SK-N-MC (cell line): ENCODE results near the gene PAX5.

Experiments
- DNase-seq: peaks from one replicate; pipeline ENCODE4 v3.0.0-alpha.2; 2011; ENCODE audit warnings: low read depth, low spot score
- H3K27ac ChIP-seq: fragments of 200-600 bp; sonication (generic); 2 replicates; pipeline ENCODE4 v1.5.1; 2016; ENCODE audit warnings: mixed run types
- H3K36me3 ChIP-seq: fragments of 200-600 bp; sonication (generic); 2 replicates; pipeline ENCODE4 v1.6.1; 2017; ENCODE audit warnings: antibody characterized with exemption, low read length, mixed read lengths; ENCODE audit not compliant: insufficient read depth
- H3K4me3 ChIP-seq: fragments of 200-600 bp; sonication (generic); 2 replicates; pipeline ENCODE4 v1.5.1; 2016
- H3K9ac ChIP-seq: fragments of 200-600 bp; sonication (generic); 2 replicates; pipeline ENCODE4 v1.8.0; 2017; ENCODE audit warnings: mixed run types, mixed read lengths; ENCODE audit not compliant: insufficient read length
- H3K9me3 ChIP-seq: fragments of 200-600 bp; sonication (generic); 2 replicates; pipeline ENCODE4 v1.6.1; 2017; ENCODE audit warnings: low read depth, mild to moderate bottlenecking, antibody characterized with exemption, low read length, moderate library complexity, mixed read lengths
- EZH2 ChIP-seq: fragments of 200-600 bp; sonication (generic); IDR thresholded peaks from one replicate; pipeline ENCODE4 v1.6.1; 2017; ENCODE audit warnings: antibody characterized with exemption
- FOXP2 ChIP-seq: optimal IDR thresholded peaks from 2 replicates; pipeline ENCODE3; 2011; ENCODE audit warnings: mild to moderate bottlenecking, moderate library complexity; ENCODE audit not compliant: insufficient read depth; ENCODE audit errors: extremely low read length, control extremely low read depth
- POLR2AphosphoS5 ChIP-seq: IDR thresholded peaks from 2 replicates; pipeline ENCODE4 v1.6.1; 2012; ENCODE audit warnings: mild to moderate bottlenecking, low read depth, low read length, borderline replicate concordance

Gene PAX5

DNA sequence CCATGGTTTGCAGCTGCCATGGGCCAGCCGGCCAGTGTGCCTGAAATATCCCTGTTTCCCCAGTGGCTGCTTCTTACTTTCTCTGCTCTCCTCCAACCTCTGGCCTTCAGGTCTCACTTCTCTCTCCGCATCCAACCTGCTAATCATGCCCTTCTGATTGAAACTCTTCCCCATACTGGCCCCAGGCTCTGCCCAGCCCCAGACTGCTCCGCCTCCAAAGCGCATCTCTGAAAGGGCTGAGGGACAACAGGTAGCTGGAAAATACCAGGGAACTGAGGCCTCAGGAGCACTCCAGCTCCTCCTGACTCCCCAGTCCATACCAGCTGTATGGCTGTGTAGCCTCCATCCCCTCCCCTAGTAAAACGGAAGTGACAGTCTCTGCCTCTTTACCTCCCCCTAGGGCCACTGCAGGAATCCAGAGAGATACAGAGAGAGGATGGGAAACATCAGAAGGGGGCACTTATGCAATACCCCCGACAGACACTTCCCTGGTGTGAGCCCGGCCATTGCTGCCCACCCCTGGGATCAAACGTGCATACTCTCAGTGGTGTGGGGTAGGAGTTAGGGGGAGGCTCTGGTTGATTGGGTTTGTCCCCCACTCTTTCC is 34.2 kb downstream of the PAX5 start:
- no peak overlapping the region for H3K9ac ChIP-seq
- no peak for DNase-seq
- TF ChIP-seq FOXP2 (no peak), EZH2 (no peak), POLR2AphosphoS5 (no peak)
- H3K27ac ChIP-seq = no peak overlapping the region
- H3K4me3 ChIP-seq = no peak overlapping the region
- no peaks in the 10 kb centered on the region for H3K9me3 ChIP-seq
- H3K36me3 ChIP-seq = no peaks in the 10 kb centered on the region

DNA sequence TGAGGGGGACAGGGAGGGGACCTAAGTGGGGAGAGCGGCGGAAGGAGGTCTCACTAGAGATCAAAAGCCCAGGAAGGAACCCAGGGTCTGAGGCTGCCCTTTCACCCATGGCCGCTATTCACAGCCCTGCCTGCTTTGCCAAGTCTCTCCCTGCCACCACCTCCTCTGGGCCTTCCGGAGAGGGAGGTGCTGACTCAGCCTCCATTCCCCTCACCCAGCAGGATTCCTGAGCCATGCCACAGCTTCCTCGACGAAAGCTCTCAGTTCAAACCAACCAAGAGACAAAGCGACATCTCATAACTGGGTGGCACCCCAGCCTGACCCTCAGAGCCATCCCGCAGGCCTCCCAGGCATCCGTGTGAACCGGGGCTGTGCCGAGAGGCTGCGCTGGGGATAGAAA is 36.7 kb downstream of the PAX5 start:
- Histone ChIP-seq H3K36me3 (no peaks in the 10 kb centered on the region), H3K9ac (peak overlapping the region; percentile 23), H3K9me3 (no peaks in the 10 kb centered on the region), H3K27ac (no peak overlapping the region), H3K4me3 (peak overlapping the region; percentile 29; the same call in 1 of the 2 replicates)
- no peak for DNase-seq
- TF ChIP-seq FOXP2 (no peak), EZH2 (no peak), POLR2AphosphoS5 (no peak)

DNA sequence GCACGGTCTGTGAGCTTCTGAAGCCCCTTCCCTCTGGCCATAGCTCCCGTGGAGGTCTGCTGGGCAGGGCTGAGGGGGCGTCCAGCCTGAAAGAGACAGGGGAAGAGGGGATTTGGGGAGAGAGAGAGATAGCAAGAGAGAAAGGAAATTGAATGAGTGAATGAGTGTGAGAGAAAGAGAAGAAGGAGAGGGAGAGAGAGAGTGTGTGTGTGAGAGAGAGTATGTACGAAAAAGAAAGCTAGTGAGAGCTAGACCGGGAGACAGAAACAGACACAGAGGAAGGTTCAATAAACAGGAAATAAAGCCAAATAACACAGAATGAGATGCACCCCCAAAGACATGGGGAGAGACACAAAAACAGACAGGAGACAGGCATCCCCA is 37.4 kb downstream of the PAX5 start:
- H3K9me3 ChIP-seq = no peaks in the 10 kb centered on the region
- peak overlapping the region; percentile 39 for H3K9ac ChIP-seq
- no peak for TF ChIP-seq FOXP2
- TF ChIP-seq EZH2 = no peak
- no peak for TF ChIP-seq POLR2AphosphoS5
- H3K4me3 ChIP-seq = no peak overlapping the region
- no peak for DNase-seq
- H3K36me3 ChIP-seq = no peaks in the 10 kb centered on the region
- H3K27ac ChIP-seq = no peak overlapping the region

DNA sequence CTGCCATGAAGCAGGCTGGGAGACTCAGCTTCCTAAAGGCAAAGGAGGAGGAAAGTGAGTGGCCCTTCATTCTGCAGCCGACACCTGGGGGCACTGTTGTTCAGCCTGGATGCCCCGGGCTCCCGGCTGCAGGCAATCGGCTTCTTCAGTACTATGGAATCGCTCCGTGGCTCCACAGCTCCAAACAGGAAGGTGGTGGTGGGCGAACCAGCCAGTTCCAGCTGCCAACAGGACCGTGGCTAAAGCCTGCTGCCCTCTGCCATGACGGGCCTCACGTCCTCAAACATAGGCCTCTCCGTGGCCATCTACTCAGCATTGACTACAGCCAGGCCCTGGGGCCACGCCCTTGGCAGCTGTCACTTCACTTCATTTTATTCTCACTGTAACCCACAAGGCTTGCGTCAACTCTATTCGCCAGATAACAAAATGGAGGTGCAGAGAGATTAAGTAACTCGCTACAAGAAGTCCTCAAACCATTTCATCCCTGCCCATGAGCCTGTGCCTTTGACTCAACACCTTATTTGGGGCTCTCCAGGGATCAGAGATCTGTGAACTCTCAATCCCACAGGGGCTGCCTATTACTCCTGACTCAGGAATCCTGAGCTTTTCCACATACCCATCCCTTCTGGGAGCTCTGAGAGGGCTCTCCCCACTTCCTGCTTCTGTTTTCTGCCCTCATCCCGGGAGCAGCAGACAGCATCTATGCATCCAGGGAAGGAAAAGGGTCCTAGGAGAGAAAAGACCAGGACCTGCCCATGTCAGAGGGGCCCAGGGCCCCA is 38.0 kb downstream of the PAX5 start:
- peak overlapping the region; percentile 39 for H3K9ac ChIP-seq
- TF ChIP-seq FOXP2 = peak; percentile 57
- no peak for TF ChIP-seq POLR2AphosphoS5
- H3K9me3 ChIP-seq = no peaks in the 10 kb centered on the region; the same call in 1 of the 2 replicates
- no peaks in the 10 kb centered on the region for H3K36me3 ChIP-seq
- H3K27ac ChIP-seq = no peak overlapping the region
- DNase-seq = no peak
- no peak overlapping the region for H3K4me3 ChIP-seq

DNA sequence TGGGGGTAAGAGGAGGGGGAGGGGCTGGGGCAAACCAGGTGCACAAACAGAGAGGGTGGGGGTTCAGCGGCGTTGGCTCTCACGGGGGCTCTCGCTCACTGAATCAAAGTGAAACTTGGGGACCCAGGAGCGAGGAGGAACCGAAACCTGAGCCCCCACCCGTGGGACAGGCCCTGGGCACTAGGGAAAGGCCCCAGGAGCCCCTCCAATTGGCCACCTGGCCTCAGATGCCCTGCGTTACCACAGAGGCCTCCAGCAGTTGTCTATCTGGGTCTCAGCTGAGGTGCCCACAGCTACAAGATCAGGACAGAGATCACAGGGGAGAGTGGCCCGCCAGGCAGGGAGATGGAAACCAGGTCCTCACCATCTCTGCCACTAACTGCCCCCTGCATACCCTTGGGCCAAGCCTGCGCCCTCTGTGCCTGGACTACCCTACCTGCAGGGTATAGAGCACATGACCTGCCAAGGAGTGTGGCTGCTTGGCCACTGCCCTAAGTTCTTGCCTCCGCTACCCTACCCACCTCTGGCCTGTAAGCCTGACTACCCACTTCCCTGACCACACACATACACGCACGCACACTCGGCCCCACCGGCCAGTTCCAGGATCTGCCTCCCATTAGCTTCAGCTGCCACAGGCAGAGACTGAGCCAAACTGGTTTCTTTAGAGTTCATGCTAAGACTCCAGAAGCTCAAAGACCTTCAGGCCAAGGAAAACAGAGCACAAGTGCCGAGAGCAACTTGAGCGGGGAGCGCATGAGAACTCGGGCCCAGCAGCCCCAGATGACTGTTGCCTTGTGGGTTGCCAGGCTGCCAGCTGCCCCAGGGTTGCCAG is 39.9 kb downstream of the PAX5 start:
- Histone ChIP-seq H3K36me3 (no peaks in the 10 kb centered on the region), H3K9ac (no peak overlapping the region), H3K27ac (no peak overlapping the region), H3K9me3 (no peaks in the 10 kb centered on the region; the same call in 1 of the 2 replicates), H3K4me3 (no peak overlapping the region)
- TF ChIP-seq EZH2 (no peak), FOXP2 (no peak), POLR2AphosphoS5 (no peak)
- DNase-seq = no peak

DNA sequence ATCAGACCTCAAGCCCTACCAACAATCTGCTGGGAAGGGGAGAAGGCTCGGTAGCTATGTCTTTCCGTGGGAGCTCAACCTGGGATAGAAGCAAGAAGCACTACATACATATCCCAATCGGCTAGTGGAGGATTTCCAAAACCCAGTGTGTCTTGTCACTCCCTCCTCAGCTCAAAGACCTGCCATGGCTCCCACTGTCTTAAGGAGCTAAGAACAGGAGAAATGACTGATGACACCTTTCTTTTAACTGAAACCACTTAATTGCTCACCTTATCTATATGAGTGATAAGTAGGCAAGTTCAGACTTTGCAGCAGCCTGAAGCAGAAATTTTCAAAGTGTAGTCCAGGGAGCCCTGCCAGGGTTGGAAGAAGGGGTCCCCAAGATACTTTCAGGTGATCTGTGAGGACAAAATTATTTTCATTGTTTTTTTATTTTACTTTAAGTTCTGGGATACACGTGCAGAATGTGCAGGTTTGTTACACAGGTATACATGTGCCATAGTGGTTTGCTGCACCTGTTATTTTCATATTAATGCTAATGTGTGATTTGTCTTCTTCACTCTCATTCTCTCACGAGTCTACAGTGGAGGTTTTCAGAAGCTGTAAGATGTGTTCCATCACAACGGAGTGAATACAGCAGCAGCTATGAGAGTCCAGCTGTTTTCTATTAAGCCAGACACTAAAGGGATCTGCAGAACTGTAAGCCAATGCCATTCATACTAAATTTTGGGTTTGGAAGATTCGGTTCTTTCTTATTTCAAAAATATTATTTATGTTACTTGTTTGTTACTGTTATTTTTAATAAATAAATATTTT is 41.4 kb downstream of the PAX5 start:
- Histone ChIP-seq H3K4me3 (no peak overlapping the region), H3K9me3 (no peaks in the 10 kb centered on the region; the same call in 1 of the 2 replicates), H3K36me3 (no peaks in the 10 kb centered on the region), H3K9ac (no peak overlapping the region), H3K27ac (no peak overlapping the region)
- DNase-seq = no peak
- TF ChIP-seq FOXP2 (no peak), POLR2AphosphoS5 (no peak), EZH2 (no peak)

DNA sequence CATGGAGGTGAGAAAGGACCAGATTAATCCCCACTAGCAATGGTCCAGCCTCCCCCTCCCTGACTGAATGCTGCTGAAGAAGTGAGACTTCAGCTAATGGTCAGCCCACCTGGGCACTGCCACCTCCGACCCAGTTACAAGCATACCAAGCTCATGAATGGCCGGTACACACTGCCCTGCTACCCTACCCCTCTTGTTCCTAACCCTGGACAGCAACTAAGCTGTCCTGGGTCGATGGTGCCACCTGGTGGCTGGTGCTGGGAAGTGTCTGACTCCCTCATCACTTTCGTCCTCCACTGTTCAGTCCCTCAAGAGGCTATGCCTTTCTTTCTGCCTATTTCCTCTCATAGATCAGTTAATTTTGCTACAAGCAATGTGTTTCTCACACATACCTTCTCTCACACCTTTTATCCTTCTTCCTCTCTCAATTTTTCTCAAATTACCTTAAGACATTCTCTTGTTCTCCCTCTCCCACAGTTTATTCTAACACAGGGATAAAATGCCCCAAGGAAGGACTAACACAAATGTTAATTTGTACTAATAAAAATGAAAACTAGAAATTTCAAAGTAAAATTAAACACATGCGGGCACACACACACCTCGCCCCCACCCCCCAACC is 42.4 kb downstream of the PAX5 start:
- Histone ChIP-seq H3K9ac (no peak overlapping the region), H3K9me3 (no peaks in the 10 kb centered on the region; the same call in 1 of the 2 replicates), H3K27ac (no peak overlapping the region), H3K4me3 (no peak overlapping the region), H3K36me3 (no peaks in the 10 kb centered on the region)
- TF ChIP-seq POLR2AphosphoS5 = no peak
- TF ChIP-seq EZH2 = no peak
- no peak for TF ChIP-seq FOXP2
- DNase-seq = no peak
